HG02840 (cell line): ENCODE data around the gene BRAT1.
"Not testable (repeated sequence)": the region's sequence is repeated elsewhere in the genome, so short reads cannot be mapped to it uniquely, and the experiment has no call there.

ENCODE experiments used
- ATAC-seq: cut with Tn5 transposase; IDR thresholded peaks from one replicate; pipeline ENCODE4 v1.9.1; 2021; ENCODE audit warnings: mild to moderate bottlenecking, moderate library complexity, moderate number of reproducible peaks; ENCODE audit not compliant: unreplicated experiment, low FRiP score

Gene BRAT1

DNA sequence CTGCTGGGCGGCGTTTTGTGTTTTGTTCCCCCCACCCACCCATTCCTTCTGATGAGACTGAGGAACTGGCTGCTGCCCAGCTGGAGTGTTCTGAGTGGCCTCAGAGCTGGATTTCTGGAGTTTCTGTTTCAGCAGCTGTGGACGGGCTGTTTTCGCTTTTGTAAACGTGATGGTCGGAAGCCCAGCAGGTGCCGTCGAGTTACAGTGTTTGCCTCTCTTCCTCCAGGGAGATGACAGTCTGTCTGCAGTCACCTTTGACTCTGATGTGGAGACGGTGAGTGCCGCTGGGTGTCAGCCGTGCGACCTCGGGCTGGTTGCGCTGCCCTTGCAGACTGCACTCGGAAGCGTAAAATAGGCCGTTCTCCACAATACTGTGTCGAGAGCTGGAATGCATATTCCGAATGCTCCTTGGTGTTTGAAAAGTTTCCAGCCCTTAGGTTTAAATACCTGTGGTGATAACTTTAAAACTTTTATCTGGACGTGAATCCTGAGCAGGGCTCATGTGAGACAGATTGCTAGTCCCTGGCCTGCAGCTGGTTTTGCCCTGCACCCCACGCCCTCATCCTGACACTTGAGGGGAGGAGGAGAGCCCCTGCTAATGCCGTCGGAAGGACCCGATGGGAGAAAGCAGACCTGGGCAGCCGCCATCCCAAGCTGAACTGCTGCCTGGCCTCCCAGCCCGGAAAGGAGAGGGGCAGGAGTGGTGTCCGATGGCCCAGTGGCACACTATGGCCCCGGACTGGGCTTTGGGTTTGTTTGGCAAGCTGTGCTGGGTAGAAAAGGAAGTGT lies 11.8 kb upstream of the BRAT1 start:
- ATAC-seq = peak; percentile 53

DNA sequence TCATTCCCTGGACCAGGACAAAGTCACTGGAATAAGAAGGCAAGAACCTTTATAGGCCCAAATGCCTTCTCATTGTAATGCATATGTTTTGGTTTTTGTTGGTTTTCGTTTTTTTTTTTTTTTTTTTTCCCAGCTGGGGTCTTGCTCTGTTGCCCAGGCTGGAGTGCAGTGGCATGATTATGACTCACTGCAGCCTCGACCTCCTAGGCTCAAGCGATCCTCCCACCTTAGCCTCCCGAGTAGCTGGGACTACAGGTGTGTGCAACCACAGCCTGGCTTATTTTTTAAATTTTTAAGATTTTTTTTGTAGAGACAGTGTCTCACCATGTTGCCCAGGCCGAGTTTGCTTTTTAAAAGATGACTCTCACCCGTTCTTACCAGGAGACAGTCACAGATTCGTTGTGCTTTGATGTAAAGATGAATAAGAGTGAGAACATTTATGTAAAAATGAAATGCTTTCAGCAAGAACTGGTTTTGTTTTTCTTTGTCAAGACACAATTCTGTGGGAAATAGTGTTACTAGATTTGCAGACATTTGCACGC lies 11.1 kb upstream of the BRAT1 start:
- no peak for ATAC-seq

DNA sequence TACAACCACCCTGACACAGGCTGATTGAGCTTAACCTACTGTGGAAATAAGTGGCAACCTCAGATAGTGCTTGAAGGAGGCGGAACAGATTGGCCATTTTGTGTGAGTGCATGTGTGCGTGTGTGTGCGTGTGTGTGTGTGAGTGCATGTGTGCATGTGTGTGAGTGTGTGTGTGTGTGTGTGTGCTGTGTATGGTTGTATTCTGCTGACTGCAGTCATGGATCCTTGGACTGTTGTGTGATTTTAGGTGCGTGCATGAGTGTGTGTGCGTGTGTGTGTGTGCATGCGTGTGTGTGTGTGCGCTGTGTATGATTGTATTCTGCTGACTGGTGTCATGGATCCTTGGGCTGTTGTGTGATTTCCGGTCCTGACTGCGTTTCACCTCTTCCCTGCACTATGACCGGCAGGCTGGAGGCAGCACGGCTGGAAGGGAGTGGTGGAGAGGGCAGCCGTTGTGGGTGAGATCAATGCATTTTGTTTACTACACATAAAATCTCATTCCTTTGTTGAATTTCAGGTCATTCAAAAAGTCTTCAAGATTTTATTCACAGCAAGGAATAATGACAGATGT lies 9.7 kb upstream of the BRAT1 start:
- no peak for ATAC-seq

DNA sequence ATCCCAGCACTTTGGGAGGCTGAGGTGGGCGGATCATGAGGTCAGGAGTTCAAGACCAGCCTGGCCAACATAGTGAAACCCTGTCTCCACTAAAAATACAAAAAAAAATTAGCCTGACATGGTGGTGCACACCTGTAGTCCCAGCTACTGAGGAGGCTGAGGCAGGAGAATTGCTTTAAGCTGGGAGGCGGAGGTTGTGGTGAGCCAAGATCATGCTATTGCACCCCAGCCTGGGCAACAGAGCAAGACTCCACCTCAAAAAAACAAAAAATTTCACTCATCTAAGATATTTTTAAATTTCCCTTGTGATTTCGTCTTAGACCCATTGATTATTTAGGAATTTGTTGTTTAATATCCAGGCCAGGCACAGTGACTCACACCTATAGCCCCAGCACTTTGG lies 8.6 kb upstream of the BRAT1 start:
- not testable (repeated sequence) for ATAC-seq

DNA sequence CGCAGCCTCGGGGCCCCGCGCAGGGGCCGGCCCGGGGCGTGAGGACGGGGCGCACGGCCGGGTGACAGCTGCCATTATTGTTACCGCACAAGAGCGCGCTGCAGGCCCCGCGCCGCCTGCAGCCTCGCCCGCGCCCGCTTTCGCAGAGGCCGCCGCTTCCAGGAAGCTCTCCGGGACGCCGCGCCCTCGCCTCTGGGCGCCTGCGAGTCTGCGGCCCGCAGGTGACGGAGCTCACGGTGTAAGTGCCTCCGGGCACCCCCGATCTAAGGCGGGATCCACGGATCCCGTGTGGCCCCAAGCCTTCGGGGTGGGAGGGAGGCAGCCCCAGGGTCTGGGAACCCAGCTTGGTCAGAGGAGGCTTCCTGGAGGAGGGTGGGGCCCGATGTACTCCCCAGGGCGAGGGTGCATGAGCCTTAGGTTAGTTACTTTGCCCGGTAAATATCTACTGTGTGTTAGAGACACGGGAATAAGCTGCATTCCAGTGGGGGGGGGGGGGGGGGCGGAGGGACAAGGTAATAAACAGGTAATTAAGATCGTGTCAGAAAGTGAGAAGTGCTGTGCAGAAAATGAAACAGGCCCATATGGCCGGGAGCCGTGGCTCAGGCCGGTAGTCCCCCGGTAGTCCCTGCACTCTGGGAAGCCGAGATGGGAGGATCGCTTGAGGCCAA lies 4.1 kb upstream of the BRAT1 start:
- ATAC-seq = no peak

DNA sequence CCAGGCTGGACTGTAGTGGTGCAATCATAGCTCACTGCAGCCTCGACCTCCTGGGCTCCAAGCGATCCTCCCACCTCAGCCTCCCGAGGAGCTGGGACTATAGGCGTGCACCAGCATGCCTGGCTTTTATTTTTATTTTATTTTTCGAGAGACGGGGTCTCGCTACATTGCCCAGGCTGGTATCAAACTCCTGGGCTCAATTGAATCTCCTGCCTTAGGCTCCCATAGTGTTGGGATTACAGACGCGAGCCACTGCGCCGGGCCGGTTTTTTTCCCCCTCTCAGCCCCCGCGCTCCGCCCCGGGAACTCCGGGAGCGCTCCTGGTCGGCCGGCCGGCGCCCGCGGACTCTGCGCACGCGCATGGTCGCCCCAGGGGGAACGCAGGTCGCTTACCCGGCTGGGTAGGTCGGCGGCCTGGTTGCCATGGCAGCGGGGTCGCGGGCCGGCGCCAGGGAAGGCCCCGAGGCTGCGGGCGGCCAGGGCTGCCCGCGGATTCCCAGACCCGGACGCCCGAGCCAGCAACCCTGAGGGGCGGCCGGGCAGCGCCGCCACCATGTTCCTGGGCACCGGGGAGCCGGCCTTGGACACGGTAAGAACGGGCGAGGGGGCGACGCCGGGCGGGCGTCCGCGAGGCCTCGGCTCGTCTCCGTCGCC lies 3.4 kb upstream of the BRAT1 start, which contains the start of gene IQCE:
Gene IQCE (plus strand): TSS at position 351 of the 654 bp plus-strand sequence. CDS start 203 bp downstream, at position 554.
- peak; percentile 57 for ATAC-seq

DNA sequence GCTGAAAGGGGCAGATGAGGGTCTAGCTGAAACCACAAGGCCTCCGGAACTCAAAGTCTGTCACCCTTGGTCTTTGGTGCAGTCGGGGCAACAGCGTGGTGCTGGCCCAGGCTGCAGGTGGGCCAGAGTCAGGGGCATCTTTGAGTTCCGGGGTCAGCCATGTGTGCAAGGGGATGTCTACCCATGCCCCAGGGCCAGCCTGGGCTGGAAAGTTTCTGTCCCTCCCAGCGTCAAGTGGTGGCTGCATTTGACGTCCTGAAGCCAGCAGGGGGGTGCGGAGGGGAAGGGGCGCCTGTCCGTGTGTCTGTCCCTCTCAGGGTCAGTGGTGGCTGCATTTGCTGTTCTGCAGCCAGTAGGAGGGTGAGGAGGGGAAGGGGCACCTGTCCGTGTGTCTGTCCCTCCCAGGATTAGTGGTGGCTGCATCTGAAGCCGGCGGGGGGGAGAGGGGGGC lies 638 bp downstream of the BRAT1 start:
- no peak for ATAC-seq

DNA sequence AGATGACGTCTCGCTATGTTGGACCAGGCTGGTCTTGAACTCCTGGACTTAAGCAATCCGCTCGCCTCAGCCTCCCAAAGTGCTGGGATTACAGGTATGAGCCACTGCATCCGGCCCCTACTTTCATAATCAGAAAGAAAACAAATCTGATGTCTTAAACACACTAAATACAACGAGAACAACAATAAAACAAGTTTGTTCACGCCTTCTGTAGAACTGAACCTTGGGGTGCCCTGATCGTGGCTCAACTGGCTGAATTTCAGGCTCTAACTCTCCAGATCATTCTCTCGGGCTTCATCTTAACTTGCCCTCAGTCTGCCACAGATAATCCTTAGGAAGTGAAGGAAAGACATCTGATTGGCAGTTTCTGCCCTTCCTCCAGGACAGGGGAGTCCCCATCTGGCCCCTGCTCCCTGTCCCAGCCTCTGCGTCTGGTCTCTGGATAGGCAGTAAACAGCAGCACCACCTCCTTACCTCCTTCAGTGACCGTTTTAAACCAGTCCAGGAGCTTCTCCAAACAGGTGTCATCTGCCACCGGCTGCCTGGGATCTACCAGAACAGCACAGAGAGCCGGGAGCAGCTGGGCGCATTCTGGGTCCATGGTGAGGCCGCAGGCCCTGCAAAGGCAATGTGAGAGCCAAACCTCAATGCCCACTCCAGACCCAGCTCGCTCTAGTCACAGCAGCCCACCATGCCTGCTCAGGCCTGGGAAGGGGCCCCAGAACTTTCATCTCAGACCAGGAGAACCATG lies 1.3 kb downstream of the BRAT1 start:
- no peak for ATAC-seq

DNA sequence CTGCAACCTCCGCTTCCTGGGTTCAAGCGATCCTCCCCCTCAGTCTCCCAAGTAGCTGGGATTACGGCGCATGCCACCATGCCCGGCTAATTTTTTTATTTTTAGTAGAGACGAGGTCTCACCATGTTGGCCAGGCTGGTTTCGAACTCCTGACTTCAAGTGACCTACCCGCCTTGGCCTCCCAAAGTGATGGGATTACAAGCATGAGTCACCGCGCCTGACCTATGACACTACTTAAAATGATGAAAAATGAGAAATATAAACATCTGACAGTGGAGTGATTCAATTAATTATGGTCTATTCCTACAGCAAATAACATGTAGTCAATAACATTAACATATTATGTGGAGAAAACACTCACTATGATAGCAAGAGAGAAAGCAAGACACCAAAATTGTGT lies 2.2 kb downstream of the BRAT1 start:
- no peak for ATAC-seq

DNA sequence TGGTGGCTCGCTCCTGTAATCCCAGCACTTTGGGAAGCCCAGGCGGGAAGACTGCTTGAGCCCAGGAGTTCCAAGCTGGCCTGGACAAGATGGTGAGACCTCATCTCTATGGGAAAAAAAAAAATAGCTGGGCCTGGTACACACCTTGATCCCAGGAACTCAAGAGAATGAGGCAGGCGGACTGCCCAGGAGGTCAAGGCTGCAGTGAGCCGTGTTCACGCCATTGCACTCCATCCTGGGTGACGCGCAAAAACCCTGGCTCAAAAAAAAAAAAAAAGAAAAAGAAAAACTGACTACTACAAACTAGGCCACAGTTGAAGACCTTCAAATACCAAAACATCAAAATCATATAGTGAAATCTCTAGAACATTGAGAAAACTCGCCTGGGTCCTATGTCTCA lies 3.9 kb downstream of the BRAT1 start:
- no peak for ATAC-seq

DNA sequence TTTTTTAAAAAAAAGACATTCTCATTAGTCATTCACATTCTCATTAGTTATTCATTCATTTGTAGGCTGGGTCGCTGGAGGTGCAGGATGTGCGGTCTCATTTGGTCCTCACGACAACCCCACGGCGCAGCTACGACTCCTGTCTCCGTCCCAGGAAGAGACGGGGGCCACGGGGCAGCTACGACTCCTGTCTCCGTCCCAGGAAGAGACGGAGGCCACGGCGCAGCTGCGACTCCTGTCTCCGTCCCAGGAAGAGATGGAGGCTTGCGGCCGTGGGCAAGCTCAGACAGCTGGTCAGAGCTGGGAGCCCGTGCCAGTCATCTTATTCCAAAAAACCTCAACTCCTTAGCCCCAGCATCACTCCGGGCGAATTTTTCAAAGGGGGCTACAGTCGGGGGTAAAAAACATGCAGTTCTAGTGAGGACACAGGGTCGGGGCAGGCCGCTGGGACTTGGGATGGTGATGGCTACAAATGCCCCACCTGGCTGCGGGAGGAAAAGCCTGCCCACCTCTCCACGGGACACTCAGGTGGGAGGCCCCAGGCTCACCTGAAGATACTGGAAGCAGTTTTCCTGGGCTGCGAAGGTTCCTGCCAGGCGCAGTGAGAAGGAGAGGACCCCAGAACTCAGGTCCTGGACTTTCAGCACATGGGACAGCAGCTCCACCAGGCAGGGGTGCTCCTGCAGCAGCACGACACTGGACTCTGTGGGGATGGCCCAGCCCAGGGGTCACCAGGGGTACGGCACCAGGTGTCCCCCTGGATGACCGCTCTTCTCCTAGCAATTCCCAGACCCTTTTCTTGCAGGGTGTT lies 8.3 kb downstream of the BRAT1 start:
- no peak for ATAC-seq

DNA sequence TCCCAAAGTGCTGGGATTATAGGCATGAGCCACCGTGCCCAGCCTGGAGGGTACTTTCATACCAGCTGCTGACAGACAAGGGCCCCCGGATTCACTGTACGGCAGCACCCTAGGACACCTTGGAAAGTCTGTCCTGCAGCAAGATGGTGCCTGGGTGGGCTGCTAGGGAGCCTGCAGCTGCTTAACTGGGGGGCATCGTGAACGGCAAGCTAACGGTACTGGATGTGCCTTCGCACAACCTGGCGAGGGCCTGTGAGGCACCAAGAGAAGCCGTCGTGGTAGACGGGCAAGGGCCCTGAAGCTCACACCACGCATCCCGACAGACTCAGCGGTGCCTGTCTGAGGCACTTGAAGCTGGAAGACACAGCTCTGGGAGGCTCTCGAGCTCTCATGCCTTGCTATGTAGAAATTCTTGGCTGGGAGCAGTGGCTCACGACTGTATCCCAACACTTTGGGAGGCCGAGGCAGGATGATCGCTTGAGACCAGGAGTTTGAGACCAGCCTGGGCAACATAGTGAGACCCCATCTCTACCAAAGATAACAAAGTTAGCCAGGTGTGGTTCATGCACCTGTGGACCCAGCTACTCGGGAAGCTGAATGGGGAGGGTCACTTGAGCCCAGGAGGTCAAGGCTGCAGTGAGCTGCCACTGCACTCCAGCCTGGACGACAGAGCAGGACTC lies 9.4 kb downstream of the BRAT1 start:
- no peak for ATAC-seq

DNA sequence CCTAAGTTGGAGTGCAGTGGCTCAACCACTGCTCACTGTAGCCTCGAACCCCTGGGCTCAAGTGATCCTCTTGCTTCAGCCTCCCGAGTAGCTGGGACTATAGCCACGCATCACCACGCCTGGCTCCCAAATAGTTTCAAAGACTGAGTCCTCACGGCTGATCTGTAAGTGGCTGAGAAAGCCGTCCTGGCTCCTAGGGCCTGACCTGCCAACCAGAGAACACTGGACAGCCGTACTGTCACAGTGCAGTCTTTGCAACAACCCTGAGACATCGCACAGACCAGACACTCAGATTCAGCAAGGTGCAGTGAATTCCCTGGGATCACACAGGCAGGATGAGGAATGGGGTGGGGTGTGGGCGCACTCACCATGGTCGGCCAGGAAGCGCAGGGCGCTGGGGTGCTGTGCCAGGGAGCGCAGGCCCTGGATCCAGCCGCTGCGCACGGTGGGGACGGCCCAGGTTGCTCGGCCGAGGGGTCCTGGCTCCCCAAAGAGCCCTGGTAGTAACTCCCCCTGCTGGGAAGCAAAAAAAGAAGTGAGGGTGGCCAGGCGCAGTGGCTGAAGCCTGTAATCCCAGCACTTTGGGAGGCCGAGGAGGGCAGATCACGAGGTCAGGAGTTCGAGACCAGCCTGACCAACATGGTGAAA lies 10.7 kb downstream of the BRAT1 start:
- no peak for ATAC-seq

DNA sequence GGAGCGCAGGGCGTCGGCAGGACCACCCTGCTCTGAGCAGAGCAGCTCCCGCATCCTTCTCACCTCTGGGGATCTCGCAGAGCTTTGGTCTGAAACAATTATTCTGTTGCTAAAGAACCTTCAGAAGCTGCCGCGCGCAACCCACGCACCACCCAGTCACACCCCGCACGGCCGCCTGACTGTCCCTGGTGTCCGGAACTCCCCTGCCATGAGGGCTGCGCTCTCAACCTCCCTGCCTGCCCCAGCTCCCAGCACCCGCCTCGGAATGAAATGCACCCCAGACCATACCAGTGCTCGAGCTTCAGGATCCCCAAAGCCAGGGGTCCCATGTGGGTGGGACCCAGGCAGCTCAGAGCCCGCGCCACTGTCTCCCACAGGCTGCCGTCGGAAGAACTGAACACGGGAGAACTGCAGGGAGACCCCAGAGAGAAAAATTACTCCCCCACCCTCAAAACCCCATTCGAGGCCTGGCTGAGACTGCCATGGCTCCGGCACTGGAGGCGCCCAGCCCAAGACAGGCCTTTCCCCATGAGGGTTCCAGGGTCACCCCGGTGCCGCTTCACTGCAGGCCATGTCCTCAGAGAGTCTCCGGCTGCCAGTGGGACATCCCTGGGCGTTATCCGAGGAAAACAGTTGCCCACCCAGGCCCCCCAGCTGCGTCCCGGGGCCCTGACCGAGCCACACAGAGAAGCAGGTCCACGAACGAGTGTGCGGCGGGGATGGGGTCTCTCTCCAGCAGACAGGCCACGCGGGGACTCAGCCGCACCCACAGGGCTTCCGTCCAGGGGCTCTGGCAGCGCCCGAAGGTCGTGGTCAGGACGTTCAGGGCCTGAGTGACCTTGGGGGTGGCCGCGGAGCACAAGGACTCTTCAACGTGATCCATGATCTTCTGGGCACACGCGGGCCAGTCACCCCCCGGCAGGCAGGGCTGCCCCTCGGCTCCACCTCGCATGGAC lies 12.1 kb downstream of the BRAT1 start:
- no peak for ATAC-seq

DNA sequence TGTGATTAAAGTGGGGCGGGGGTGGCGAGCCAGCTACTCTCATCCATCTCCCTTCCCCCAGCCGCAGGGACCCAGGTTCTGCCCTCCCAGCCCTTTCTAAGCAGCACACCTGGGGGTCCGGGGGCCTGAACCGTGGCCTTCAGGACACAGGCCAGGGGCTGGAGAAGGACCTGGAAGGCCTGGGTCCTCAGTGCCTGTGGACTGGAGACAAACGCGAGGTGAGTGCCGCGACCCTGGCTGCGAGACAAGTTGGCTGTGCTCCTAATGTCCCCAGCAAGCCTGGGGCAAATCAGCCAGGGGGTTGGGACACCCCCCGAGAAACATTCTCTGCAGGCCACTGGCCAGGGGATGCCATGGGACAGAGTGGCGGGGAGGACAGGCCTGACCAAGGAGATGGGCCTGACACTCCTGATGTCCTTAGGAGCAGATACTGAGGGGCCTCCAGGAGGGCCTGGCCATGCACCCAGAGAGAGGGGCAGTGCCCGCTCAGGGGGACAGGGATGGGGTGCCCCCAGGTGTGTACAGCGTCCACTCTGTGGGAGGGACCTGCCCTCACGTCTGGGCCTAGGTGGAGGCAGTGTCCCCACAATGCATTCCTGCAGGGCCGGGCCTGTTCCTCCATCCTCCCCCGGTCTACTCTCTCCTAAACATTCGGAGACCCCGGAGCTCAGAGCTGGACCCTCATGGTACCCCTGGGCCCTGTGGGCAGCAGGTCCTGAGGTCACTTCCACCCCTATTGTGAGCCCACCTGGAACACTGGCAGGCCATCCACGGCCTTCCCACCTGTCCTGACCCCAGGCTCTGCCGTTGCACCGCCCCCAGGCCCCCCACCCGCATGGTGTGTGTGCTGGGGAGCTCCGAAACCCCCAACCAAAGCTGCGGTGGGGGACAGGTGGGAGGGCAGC lies 13.1 kb downstream of the BRAT1 start:
- ATAC-seq = no peak
